IMR-90 (cell line): ENCODE measurements around the gene CENPU. TPM values are rescaled to one million over a fixed set of nuclear protein-coding genes. Genes with fewer than 3 reads are reported as not detected.

ENCODE experiments used
- ATAC-seq: fragments of 200-7000 bp; cut with Tn5 transposase; 2 replicates; pipeline ENCODE4 v1.9.1; 2020; ENCODE audit warnings: low read depth, mild to moderate bottlenecking, moderate library complexity
- BruUV-seq: library from RNA; stranded (reverse); fragments of 400-500 nt; replicated peaks from 2 replicates; lab custom pipeline; 2021; lab: Mats Ljungman, UMichigan
- CTCF ChIA-PET: fragments of 300-600 bp; formaldehyde crosslinking; extraction: SDS; loops from one replicate; lab custom pipeline; 2021; ENCODE audit warnings: antibody characterized with exemption; lab: Yijun Ruan, JAX
- POLR2A ChIA-PET: fragments of 300-600 bp; sonication (Branson Sonifier 250); formaldehyde crosslinking; loops from one replicate; lab custom pipeline; 2022; ENCODE audit warnings: antibody characterized with exemption; ENCODE audit not compliant: unreplicated experiment; lab: Charles Lee
- DNase-seq: peaks from one replicate; pipeline ENCODE4 v3.0.0; 2013
- H2AFZ ChIP-seq: replicated peaks from 2 replicates; pipeline ENCODE3; 2013; ENCODE audit warnings: low read length, mild to moderate bottlenecking; ENCODE audit not compliant: poor library complexity
- H2AK5ac ChIP-seq: 2 replicates; pipeline ENCODE4 v1.6.1; 2013; ENCODE audit warnings: low read depth, low read length, inconsistent platforms
- H2AK9ac ChIP-seq: replicated peaks from 2 replicates; pipeline ENCODE3; 2013; ENCODE audit warnings: mild to moderate bottlenecking, low read depth, low read length, moderate library complexity; ENCODE audit not compliant: poor library complexity
- H2BK120ac ChIP-seq: 2 replicates; pipeline ENCODE4 v1.6.1; 2013; ENCODE audit warnings: low read depth, low read length, inconsistent platforms
- H2BK15ac ChIP-seq: 3 replicates; pipeline ENCODE4 v1.6.1; 2013; ENCODE audit warnings: low read depth, low read length, inconsistent platforms
- H2BK20ac ChIP-seq: 2 replicates; pipeline ENCODE4 v1.6.1; 2013; ENCODE audit warnings: low read depth, mild to moderate bottlenecking, inconsistent platforms, low read length, moderate library complexity
- H2BK5ac ChIP-seq: 2 replicates; pipeline ENCODE4 v1.6.1; 2013; ENCODE audit warnings: mild to moderate bottlenecking, low read depth, low read length, inconsistent platforms; ENCODE audit not compliant: poor library complexity, severe bottlenecking
- H3K14ac ChIP-seq: replicated peaks from 2 replicates; pipeline ENCODE4 v1.6.1; 2013; ENCODE audit warnings: low read depth, low read length, inconsistent platforms
- H3K18ac ChIP-seq: 2 replicates; pipeline ENCODE4 v1.6.1; 2013; ENCODE audit warnings: low read depth, low read length, control low read depth
- H3K23ac ChIP-seq: 2 replicates; pipeline ENCODE4 v1.6.1; 2013; ENCODE audit warnings: low read depth, low read length, inconsistent platforms
- H3K27ac ChIP-seq: 2 replicates; pipeline ENCODE4 v1.5.1; 2013; ENCODE audit warnings: mild to moderate bottlenecking, control low read depth, low read length; ENCODE audit not compliant: insufficient read depth
- H3K27me3 ChIP-seq: 2 replicates; pipeline ENCODE4 v1.6.1; 2013; ENCODE audit warnings: low read length; ENCODE audit not compliant: control insufficient read depth, insufficient read depth
- H3K36me3 ChIP-seq: 2 replicates; pipeline ENCODE4 v1.6.1; 2013; ENCODE audit warnings: low read length, mixed read lengths; ENCODE audit not compliant: control insufficient read depth, insufficient read depth
- H3K4ac ChIP-seq: 2 replicates; pipeline ENCODE4 v1.6.1; 2013; ENCODE audit warnings: low read depth, low read length, inconsistent platforms
- H3K4me1 ChIP-seq: 2 replicates; pipeline ENCODE4 v1.6.1; 2013; ENCODE audit warnings: low read length, mixed read lengths; ENCODE audit not compliant: control insufficient read depth, insufficient read depth
- H3K4me2 ChIP-seq: 2 replicates; pipeline ENCODE4 v1.6.1; 2013; ENCODE audit warnings: low read depth, mild to moderate bottlenecking, control low read depth, low read length, moderate library complexity
- H3K4me3 ChIP-seq: 2 replicates; pipeline ENCODE4 v1.5.1; 2013; ENCODE audit warnings: low read depth, mild to moderate bottlenecking, control low read depth, low read length, moderate library complexity; ENCODE audit not compliant: insufficient read depth
- H3K56ac ChIP-seq: 2 replicates; pipeline ENCODE4 v1.6.1; 2013; ENCODE audit warnings: low read length, inconsistent platforms; ENCODE audit not compliant: insufficient read depth; ENCODE audit errors: extremely low read depth
- H3K79me1 ChIP-seq, 2 experiments: 2 replicates each; pipeline ENCODE4 v1.6.1; 2013; ENCODE audit warnings: low read length in 2 of 2, inconsistent platforms in 1 of 2, low read depth in 1 of 2
- H3K9ac ChIP-seq: 2 replicates; pipeline ENCODE4 v1.6.1; 2013; ENCODE audit warnings: low read depth, low read length, control low read depth
- H3K9me1 ChIP-seq: 2 replicates; pipeline ENCODE4 v1.6.1; 2013; ENCODE audit warnings: low read length, inconsistent platforms; ENCODE audit not compliant: insufficient read depth
- H3K9me3 ChIP-seq: 2 replicates; pipeline ENCODE4 v1.6.1; 2013; ENCODE audit warnings: low read length; ENCODE audit not compliant: control insufficient read depth, insufficient read depth
- H4K20me1 ChIP-seq: 2 replicates; pipeline ENCODE4 v1.6.1; 2013; ENCODE audit warnings: low read length, inconsistent platforms; ENCODE audit not compliant: insufficient read depth
- H4K5ac ChIP-seq: 2 replicates; pipeline ENCODE4 v1.6.1; 2013; ENCODE audit warnings: mild to moderate bottlenecking, low read depth, low read length, control low read depth
- H4K8ac ChIP-seq, 2 experiments: 2 replicates each; pipeline ENCODE4 v1.6.1; 2013; ENCODE audit warnings: low read depth in 2 of 2, low read length in 2 of 2, control low read depth in 1 of 2, inconsistent platforms in 1 of 2
- H4K91ac ChIP-seq: 2 replicates; pipeline ENCODE4 v1.6.1; 2013; ENCODE audit warnings: low read depth, low read length, inconsistent platforms; ENCODE audit not compliant: insufficient read depth
- CTCF ChIP-seq: conservative IDR thresholded peaks from 2 replicates; pipeline ENCODE4 v1.5.1; 2012; ENCODE audit warnings: mild to moderate bottlenecking, low read depth, low read length, improper control_type of control experiment
- ELK1 ChIP-seq: fragments of 150-350 bp; IDR thresholded peaks from 2 replicates; pipeline ENCODE4 v1.6.1; 2016; ENCODE audit warnings: low read depth, mild to moderate bottlenecking, low read length, moderate library complexity, borderline replicate concordance
- MAFK ChIP-seq: IDR thresholded peaks from 2 replicates; pipeline ENCODE4 v1.6.1; 2012; ENCODE audit warnings: low read depth, low read length, improper control_type of control experiment
- MAZ ChIP-seq: IDR thresholded peaks from 2 replicates; pipeline ENCODE4 v1.6.1; 2012; ENCODE audit warnings: low read depth, mild to moderate bottlenecking, low read length, improper control_type of control experiment, moderate library complexity, borderline replicate concordance
- NFE2L2 ChIP-seq: fragments of 150-350 bp; IDR thresholded peaks from 2 replicates; pipeline ENCODE4 v1.6.1; 2016; ENCODE audit warnings: low read depth, mild to moderate bottlenecking, low read length
- RCOR1 ChIP-seq: IDR thresholded peaks from 2 replicates; pipeline ENCODE4 v1.6.1; 2012; ENCODE audit warnings: mild to moderate bottlenecking, low read length, improper control_type of control experiment; ENCODE audit not compliant: insufficient replicate concordance
- SMC3 ChIP-seq: fragments of 150-350 bp; IDR thresholded peaks from 2 replicates; pipeline ENCODE4 v1.6.1; 2016; ENCODE audit warnings: low read depth, mild to moderate bottlenecking, antibody characterized with exemption, low read length, moderate library complexity
- dilution Hi-C: fragments of 300-500 bp; cut with HindIII; formaldehyde crosslinking; loops from one replicate; pipeline ENCODE4 v1.14.3; 2018; ENCODE audit warnings: low sequenced_read_pairs; ENCODE audit not compliant: unreplicated experiment
- in situ Hi-C: fragments of 300-500 bp; cut with MboI; formaldehyde crosslinking; loops from 3 replicates; pipeline ENCODE4 v1.14.3; 2019; ENCODE audit warnings: low sequenced_read_pairs, inconsistent platforms, mixed read lengths
- intact Hi-C: fragments of 100-400 bp; cut with micrococcal nuclease; formaldehyde crosslinking; loops from 2 replicates; pipeline ENCODE4 v1.10.0; 2022
- polyA plus RNA-seq, 3 experiments: library from polyadenylated mRNA; depleted of rRNA; stranded (reverse); fragments of >200 nt; gene quantifications; 2 replicates each; pipeline ENCODE4 v1.2.3, GENCODE V29; 2012; ENCODE audit warnings: low replicate concordance in 1 of 3
- total RNA-seq: library from RNA; depleted of rRNA; stranded (reverse); fragments of >200 nt; gene quantifications from 2 replicates; pipeline ENCODE4 v1.2.3, GENCODE V29; 2012

The CENPU gene
- total and polyA plus RNA-seq, 2 of the 4 experiments (the other 2 are of a cell fraction), result 13.6 to 14.6 TPM

- Histone ChIP-seq H3K4ac (no peak overlapping the region), H3K9me3 (no peaks in the 10 kb centered on the region), H2AFZ (no peak overlapping the region), H3K9ac (no peak overlapping the region), H3K23ac (no peak overlapping the region), H4K20me1 (no peaks in the 10 kb centered on the region), H3K79me1 (peaks cover 8 to 12% of the 10 kb centered on the region in 2 experiments), H2BK15ac (no peak overlapping the region), H3K27ac (no peak overlapping the region), H2AK5ac (no peak overlapping the region), H2BK5ac (no peak overlapping the region), H2BK120ac (no peak overlapping the region), H2BK20ac (no peak overlapping the region), H3K36me3 (peaks cover 1% of the 10 kb centered on the region; the same call in 1 of the 2 replicates), H4K8ac (no peak overlapping the region), H3K4me1 (no peaks in the 10 kb centered on the region; the same call in 1 of the 2 replicates), H3K4me3 (no peak overlapping the region), H3K56ac (no peak overlapping the region), H3K27me3 (no peaks in the 10 kb centered on the region), H4K91ac (no peak overlapping the region), H3K4me2 (no peak overlapping the region), H4K5ac (no peak overlapping the region), H2AK9ac (no peak overlapping the region), H3K18ac (no peak overlapping the region), H3K14ac (no peak overlapping the region), H3K9me1 (no peaks in the 10 kb centered on the region)
- no peak for ATAC-seq
- ChIA-PET POLR2A (no interaction called here), CTCF (interaction anchor here (0.7 kb wide), 1 partner anchor 384 kb away, joined by 5 read pairs; no protein-coding TSS in a partner anchor)
- no TSS peak for BruUV-seq
- intact Hi-C loops, result no loop called here
- no peak for TF ChIP-seq NFE2L2
- no peak for TF ChIP-seq CTCF
- TF ChIP-seq RCOR1, result no peak
- TF ChIP-seq MAFK, result no peak
- no peak for TF ChIP-seq MAZ
- no peak for TF ChIP-seq ELK1
- no peak for TF ChIP-seq SMC3
- dilution Hi-C loops, result no loop called here
- no peak for DNase-seq
- in situ Hi-C loops, result no loop called here
Measured at GRCh38 chr4:184712322-184712721, 21.6 kb downstream of the CENPU start.
